ENCODE measurements around the gene OGN.

The OGN gene

DNA sequence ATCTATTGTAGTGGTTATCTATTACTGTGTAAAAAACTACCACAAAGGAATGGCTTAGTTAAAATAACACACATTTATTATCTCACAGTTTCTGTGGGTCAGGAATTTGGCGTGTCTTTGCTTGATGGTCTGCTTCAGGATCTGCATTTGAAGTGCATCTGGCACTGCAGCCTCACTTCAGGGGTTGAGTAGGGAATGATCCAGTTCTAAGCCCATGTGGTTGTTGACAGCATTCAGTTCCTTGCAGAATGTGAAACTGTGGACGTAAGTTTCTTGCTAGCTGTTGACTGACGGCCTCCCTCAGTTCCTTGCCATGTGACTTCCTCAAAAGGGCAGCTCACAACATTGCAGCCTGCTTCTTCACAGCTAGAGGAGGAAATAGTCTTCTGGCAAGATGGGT lies 2.1 kb upstream of the OGN start:
- FAIRE-seq (no peak), DNase-seq (ENCODE audit: low spot score) (no peak)

DNA sequence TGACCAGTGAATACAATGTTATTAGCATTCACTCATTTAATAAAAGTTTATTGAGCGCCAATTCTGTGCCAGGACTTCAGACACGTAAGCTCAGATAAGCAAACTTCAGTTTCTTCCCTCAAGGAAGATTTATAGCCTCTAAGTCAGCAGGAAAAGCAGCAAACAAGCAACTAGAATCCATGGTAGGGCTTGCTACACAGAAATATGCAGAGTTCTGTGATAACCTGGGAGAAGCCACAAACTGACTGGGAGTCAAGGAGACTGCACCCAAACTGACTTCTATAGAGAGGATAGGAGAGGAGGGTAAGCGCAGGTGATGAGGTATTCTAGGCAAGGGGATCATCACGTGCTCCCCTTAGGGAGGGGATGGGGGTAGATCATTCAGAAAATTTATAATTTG lies 1.4 kb upstream of the OGN start:
- FAIRE-seq (no peak), DNase-seq (ENCODE audit: low spot score) (no peak)

DNA sequence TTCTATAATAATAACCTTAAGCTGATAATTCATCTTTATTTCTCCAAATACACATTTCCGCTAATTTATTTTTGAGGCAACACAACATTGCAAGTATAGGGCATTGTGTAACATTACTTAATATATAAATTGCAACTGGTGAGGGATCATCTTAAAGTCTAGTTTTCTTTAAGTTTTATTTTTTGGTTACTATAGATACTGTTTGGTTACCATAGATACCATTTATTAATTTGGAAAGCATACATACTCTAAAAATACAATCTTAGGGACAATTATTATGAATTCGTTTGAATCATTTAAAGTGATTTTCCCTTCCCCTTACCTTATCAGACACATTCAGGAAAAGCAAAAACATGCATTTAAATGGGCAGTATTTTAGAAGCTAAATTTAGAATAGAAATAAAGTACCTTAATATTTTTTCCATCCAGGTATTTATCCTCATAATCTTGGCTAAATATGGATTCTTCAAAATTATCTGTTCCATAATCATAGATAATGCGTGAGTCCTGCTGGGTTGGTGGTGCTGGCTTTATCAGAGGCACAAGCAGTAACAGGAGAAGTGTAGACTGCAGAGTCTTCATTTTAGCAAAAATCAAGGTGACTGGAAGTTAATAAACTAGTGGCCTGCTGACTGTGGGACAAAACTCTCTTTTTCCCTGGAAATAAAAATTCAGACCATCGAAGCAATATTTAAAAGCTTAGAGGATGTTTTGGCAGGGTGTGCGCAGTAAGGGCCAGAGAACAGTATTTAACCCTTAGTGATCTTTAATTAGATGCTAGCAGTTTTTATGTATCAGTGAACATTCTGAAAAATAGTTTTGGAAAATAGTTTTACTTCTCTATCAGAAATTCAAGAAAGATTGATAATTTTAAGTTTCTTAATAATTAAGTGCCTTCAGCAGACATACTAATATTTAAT lies 1.3 kb downstream of the OGN start:
- FAIRE-seq (no peak), DNase-seq (ENCODE audit: low spot score) (no peak)

DNA sequence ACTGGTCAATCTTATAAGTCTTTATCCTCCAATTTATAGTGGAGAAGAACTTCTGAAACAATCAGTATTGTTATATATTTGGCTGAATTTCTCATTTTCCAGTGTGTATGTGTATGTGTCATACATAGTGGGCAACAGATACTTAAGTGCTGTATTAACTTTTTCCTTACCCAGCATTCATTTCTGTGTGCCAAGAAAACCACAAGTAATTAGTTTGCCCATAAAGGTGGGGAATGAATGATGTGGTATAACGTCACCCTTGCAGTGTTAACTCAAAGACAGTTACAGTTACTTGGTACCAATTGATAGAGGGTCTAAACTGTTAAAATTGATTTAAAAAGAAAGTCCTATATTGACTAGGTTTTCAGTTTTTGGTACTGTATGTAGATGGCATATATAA lies 2.0 kb downstream of the OGN start:
- FAIRE-seq (no peak), DNase-seq (ENCODE audit: low spot score) (no peak)

DNA sequence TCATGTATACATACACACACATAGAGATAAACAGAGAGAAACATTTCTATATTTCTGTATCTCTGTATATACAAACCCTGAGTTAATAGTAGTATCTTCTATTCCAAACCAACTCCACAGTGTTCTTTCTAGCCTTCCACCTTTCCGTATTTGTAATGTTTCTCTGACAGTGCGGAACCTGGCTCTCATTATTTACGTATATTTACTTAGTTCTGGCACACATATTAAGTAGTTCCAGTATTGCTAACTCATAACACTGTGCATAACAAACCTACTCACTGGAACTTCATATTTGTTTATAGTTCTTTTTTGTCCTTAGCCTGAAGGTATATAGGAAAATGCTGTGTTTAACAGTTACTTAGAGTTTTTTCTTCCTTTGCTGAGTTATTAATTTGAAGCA lies 6.5 kb downstream of the OGN start:
- FAIRE-seq (no peak), DNase-seq (ENCODE audit: low spot score) (no peak)

DNA sequence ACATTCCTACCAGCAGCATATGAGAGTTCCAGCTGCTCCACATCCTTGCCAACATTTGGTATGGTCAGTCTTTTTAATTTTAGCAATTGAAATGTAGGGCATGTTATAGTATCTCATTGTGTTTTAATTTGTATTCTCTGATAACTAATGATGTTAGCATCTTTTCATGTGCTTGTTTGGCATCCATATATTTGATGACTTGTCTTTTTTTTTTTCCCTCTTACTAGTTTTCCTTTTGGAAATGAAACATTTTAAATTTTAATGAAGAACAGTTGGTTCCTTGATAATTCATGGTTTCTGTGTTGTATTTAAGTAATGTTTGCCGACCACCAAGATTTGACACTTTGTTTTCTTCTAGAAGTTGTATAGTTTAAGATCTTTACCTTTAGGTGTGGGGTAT lies 8.8 kb downstream of the OGN start:
- no peak for DNase-seq (ENCODE audit: low spot score)
- FAIRE-seq = no peak

DNA sequence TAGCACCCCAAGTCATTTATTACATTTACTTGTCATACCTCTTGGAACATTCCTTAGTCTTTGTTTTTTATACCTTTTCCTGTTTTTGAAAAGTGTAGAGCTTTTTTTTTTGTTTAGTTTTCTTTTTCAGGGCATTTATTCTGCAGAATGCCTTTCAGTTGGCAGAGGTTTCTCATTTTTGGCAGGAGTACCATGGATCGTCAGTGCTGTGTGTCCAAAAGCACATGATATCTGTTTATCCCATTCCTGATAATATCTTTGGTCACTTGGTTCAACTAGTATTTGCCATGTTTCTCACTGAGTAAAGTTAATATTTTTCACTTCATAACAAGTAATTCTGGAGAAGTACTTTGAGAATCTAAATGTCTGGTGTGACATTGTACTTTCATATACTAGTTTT lies 10.7 kb downstream of the OGN start:
- DNase-seq (ENCODE audit: low spot score) = no peak
- FAIRE-seq = no peak

DNA sequence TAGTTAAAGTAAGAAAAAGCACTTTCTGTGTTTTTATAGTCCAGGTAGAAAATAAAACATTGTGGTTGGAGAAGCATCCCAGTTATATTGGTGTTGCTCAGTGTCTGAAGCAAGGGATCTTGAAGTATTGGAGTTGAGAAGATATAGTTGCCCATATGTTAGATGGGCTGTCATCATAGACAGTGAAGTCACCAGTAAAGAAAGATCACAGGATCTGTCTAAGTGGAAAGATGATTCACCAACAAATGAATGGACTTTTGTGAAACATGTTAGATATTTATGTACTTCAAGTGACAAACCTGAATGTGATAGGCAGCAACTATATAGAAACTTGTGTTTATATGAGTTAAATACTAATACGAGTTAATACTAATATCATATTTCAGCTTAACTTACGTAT lies 11.7 kb downstream of the OGN start:
- DNase-seq (ENCODE audit: low spot score) (no peak), FAIRE-seq (no peak)

DNA sequence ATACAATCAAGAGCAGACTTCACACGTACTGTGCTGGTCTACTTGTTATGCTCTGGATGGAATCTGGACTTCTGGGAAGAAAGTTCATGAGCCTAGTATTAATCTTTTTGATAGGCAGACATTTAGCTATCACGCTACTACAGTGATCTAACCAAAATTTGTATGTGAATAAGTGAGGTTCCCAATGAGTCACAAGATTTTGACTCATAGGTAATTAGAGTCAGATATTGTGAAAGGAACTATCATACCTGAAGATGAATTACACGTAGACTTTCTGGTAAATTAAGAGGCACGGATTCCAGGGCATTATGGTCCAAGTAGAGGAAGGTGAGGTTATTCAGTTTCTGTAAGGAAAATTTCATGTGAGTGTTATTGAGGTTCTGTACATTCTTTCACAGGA lies 18.4 kb downstream of the OGN start:
- DNase-seq (ENCODE audit: low spot score) = no peak
- FAIRE-seq = no peak

DNA sequence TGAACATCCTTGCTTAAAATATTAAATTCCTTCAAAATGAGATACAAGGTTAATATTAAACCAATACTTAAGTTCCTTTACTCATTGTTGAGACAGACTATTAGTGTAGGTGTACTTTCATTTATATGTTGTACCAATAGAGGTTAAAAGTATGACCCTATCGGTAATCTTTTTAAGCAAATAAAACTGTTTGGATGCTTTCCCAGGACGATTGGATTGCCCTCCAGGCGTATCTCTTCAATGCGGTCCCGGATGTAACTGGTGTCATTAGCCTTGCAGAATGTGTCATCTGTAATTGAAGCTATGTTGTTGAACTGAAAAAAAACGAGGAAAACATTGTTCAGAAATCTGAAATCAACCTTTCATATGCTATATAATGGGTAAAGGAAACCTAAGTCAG lies 18.9 kb downstream of the OGN start:
- DNase-seq (ENCODE audit: low spot score) = no peak
- no peak for FAIRE-seq

DNA sequence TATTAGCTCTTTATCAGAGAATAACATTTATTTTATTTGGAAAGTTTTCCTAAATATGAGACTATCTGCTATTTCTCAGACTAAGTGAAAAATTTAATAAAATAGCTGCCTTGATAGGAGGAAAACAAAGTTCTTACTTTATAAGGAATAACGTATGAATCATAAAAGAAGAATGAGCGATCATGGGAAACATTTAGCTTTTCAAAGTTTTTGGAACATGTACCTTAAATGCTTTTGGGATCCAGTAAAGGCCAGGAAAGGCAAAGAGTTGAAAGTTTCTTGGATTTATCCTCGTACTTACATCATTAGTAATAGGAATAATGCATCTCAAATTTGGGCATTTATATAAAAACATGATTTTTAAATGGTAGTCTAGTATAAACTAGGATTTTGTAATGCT lies 19.4 kb downstream of the OGN start:
- DNase-seq (ENCODE audit: low spot score) (no peak), FAIRE-seq (no peak)

DNA sequence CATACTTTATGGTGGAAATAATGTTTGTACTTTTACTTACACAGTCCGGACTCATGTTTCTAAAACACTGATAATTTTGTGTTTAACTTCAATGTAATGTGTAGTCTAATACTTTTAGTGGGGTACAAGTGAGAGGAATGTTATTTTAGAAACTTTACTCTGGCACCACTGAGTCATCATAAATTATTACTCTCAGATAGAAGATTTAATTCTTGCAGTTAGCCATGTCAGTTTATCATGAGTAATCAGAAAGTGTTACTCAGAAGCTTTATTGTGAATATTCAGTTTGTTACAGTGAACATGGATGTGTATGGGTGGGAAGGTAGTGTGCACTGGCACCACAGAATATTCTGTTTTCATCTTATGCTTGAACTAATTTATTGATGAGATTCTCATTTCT lies 20.0 kb downstream of the OGN start:
- FAIRE-seq (no peak), DNase-seq (ENCODE audit: low spot score) (no peak)

DNA sequence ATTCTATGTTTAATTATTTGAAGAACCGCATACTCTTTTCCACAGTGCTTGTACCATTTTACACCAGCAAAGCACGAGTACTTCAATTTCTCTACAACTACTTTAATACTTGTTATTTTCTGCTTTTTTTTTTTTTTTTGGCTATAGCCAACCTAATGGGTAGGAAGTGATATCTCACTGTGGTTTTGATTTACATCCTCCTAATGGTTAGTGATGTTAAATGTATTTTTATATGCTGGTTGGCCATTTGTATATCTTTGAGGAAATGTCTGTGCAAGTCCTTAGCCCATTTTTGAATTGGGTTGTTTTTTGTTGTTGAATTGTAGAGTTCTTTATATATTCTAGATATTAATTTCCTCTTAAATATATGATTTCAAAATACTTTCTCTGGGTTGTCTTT lies 22.6 kb downstream of the OGN start:
- no peak for DNase-seq (ENCODE audit: low spot score)

DNA sequence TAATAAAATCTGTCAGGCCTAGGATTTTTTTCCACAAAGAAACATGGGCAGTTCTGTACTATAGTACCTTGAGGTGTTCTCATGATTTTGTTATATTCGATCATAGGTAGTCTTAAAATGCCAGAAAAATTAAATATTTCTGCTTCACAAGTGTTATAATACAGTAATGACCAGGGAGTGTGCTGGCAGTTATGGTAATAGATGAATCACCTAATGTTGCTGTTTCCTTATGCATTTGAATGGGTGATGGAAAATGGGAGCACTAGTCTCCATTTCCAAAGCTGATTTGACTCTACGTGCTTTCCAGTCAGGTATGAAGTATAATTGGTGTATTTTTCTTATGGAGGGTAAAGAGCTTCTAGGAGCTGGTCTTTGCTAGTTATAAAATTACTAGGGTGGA lies 23.8 kb downstream of the OGN start:
- DNase-seq (ENCODE audit: low spot score) (no peak), FAIRE-seq (no peak)

More for the DNA sequence above, 22.6 kb downstream of the OGN start:
- FAIRE-seq = no peak

DNA sequence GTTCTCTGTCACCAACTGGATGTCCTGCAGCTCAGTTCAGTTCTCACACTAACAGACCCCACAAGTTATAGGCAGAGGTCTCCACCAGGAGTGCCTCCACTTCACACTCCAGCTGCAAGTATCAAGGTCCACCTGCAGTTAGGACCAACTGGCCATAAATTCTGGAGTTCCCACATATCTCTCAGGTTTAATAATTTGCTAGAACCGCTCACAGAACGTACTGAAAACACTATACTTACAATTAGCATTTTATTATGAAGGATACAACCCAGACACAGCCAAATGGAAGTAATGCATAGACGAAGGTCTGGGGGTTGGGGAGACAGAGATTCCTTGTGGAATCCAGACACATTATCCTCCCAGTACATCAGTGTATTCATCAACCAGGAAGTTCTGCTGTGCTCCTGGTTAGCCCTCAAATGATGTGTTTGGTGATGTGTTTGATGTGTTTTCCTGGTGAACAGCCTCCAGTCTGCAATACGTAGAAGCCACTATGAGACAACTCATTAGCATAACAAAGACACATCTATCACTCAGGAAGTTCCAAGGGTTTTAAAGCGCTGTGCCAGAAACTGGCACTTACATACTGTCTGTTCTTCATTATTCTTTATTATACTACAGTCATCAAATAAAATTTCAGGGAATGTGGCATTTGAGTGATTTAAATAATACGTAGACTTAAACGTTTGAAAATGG lies 25.4 kb downstream of the OGN start:
- no peak for DNase-seq (ENCODE audit: low spot score)
- FAIRE-seq = no peak

DNA sequence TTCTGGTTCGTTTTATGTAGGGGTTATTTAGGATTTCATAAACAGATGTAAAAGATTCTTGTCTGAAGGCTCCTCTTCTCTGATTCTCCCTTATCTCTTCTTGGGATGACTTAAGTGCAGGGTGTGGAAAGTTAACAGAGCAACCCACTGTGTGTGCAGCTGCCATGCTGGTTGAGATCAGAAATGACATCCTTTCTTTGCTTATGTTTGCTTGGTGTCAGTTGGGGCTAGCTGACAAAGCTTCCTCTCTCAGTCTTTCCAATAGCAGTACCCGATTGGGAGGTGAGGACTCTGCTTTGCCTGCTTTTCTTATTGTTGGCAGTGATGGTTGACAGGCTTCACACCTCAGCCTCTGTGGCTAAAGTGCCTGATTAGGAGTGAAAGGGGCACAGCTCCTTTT lies 26.5 kb downstream of the OGN start:
- no peak for DNase-seq (ENCODE audit: low spot score)
- FAIRE-seq = no peak

DNA sequence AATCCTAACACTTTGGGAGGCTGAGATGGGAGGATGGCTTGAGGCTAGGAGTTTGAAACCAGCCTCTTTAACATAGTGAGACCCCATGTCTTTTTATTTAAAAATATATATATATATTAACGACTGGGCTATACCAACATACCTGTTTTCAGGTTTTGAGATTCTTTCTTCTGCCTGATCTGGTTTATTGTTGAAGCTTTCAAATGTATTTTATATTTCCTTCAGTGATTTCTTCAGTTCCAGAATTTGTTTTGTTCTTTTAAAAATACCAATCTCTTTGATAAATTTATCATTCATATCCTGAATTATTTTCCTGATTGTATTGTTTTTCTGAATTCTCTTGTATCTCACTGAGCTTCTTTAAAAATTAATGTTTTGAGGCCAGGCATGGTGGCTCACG lies 31.2 kb downstream of the OGN start:
- FAIRE-seq = no peak
- no peak for DNase-seq (ENCODE audit: low spot score)

DNA sequence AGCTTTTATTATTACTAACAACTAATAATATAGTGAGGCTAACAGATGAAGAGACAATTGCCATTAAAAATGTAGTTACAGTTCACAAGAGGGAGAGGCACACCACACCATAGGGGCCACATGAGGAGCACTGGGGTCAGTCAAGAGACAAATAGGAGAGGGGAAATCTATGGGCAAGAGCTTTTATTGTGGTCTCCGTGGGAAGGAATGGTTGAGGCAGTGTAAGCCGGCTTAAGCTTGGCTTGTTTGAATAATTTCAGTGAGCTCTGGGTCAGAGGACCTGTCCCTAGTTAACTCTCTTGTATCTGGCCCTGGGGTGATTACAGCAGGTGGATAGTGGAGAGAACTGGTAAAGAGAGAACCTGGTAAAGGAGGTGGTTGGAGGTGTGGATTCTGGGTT lies 35.3 kb downstream of the OGN start:
- FAIRE-seq (no peak), DNase-seq (ENCODE audit: low spot score) (no peak)

DNA sequence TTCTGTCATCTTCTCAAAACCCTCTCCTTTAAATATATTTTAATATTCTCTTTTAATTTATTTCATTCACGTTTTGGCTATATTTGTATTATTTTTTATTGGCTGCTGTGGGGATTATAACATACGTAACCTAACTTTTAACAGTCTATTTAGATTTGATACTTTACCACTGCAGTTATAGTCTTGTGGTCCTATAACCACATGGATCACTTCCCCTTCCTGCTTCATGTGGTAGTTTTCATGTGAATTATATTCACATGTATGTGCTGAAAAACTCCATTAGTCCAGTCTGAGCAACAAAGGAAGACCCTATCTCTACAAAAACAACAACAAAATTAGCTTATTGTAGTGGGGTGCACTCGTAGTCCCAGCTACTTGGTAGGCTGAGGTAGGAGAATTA lies 44.3 kb downstream of the OGN start:
- FAIRE-seq = no peak
- no peak for DNase-seq (ENCODE audit: low spot score)

DNA sequence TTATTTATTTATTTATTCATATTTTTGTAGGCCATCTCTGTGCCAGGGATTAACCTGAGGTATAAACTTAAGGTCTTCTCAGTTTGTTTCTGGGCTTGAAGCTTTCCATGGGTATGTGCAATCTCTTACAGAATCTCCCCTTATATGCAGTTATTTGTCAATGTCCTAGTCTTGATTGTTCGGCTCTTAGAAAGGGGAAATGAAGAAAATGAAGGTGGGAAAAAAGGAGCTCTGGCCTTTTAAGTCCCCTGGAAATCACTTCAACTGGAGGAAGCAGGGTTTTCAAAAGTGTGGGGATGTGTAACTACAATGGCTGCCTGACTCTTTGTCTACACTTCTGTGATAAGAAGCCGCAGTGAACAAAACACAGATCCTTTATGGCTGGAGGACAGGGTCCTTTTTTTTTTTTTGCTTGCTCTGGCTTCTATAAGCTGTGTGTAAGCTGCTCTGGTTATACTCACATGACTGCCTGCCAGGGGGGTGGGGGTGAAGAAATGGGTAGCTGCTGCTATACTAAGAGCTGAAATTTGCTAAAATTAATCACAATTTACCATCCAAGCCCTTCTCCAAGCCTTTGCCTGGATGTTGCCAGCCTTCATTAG lies 44.9 kb downstream of the OGN start:
- no peak for FAIRE-seq

DNA sequence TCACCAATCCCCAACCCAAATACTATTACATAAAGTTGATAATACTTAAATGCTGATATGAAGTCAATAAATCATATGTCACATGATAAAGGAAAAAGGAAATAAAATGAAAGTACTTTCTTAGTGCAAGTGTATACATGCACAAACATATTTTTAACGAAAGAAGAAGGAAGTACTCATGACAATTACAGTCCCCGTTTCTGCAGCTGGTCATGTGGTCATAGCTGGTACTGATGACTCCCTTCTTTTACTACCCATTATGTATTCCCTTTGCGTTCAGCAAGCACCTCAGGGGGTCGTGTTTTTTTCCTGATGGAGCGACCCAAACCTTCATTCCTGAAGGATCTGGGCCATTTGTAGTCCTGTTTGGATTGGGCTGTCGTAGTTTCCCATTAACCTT lies 51.3 kb downstream of the OGN start:
- FAIRE-seq = no peak

More for the DNA sequence above, 44.9 kb downstream of the OGN start:
- no peak for DNase-seq (ENCODE audit: low spot score)

DNA sequence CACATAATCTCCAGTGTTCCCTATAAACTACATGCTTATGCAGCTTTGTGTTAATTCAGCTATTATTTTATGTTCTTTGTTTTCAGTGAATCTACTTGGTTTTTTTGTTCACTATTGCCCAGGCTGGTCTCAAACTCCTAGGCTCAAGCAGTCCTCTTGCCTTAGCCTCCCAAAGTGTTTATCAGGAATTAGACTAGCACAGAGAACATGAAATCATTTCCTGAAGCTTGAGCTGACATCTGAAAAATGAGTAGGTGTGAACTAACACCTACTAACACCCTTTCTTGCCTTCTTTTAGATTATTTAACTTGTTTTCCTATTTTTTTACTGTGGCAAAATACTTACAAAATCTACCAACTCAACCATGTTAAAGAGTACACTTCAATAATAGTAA lies 53.6 kb downstream of the OGN start:
- DNase-seq (ENCODE audit: low spot score) (no peak), FAIRE-seq (no peak)

More for the DNA sequence above, 51.3 kb downstream of the OGN start:
- DNase-seq (ENCODE audit: low spot score) = no peak
